ENCODE measurements around the gene ARHGAP8. TPM values are rescaled to one million over a fixed set of nuclear protein-coding genes. Genes with fewer than 3 reads are reported as not detected.

The ARHGAP8 gene
- total and polyA plus RNA-seq, 2 donors (not counting 1 experiment from before 2014, with no cell fraction given): 0.07 to 0.17 TPM

GRCh38 chr22:44846726-44847275, 94.4 kb downstream of the ARHGAP8 start:
- no peaks in the 10 kb centered on the region for H3K36me3 ChIP-seq (ENCODE audit: control insufficient read depth, insufficient read depth, low read length)
- no peaks in the 10 kb centered on the region for H3K79me2 ChIP-seq (ENCODE audit: control insufficient read depth, insufficient read depth, low read length)
- no peak for DNase-seq (ENCODE audit: low read depth in 2 of 2)
- H3K27ac ChIP-seq (ENCODE audit: insufficient read depth, low read length): no peak overlapping the region
- TF ChIP-seq CTCF (conservative IDR thresholded peaks at IDR 0.05 in 1 of 2, IDR thresholded peaks at IDR 0.05 in 1 of 2; ENCODE audit: low read depth in 1 of 2, low read length in 2 of 2): no peak
- TF ChIP-seq EZH2 (IDR thresholded peaks at IDR 0.05; ENCODE audit: low read length, missing control alignments): no peak
- no peak overlapping the region for H3K4me3 ChIP-seq (replicated peaks in 1 of 4; ENCODE audit: control extremely low read depth in 1 of 4, insufficient read depth in 1 of 4, low read depth in 3 of 4, low read length in 4 of 4)
- H4K20me1 ChIP-seq (ENCODE audit: control insufficient read depth, extremely low read depth, insufficient read depth, low read length): no peaks in the 10 kb centered on the region
- H3K9ac ChIP-seq (ENCODE audit: insufficient read depth, low read length): no peak overlapping the region
- no peaks in the 10 kb centered on the region for H3K9me3 ChIP-seq (ENCODE audit: control insufficient read depth, insufficient read depth, low read depth, low read length)
- no peaks in the 10 kb centered on the region for H3K27me3 ChIP-seq (ENCODE audit: control insufficient read depth, insufficient read depth, low read length)
- H3K4me2 ChIP-seq (ENCODE audit: extremely low read depth, insufficient read depth, low read length): no peak overlapping the region
- H3K4me1 ChIP-seq (ENCODE audit: control insufficient read depth, extremely low read depth, insufficient read depth, low read length): no peaks in the 10 kb centered on the region
- no peak overlapping the region for H2AFZ ChIP-seq (ENCODE audit: low read length)

GRCh38 chr22:44847380-44847779, 95.0 kb downstream of the ARHGAP8 start:
- no peaks in the 10 kb centered on the region for H3K4me1 ChIP-seq (ENCODE audit: control insufficient read depth, extremely low read depth, insufficient read depth, low read length)
- H3K9me3 ChIP-seq (ENCODE audit: control insufficient read depth, insufficient read depth, low read depth, low read length): no peaks in the 10 kb centered on the region
- TF ChIP-seq CTCF (conservative IDR thresholded peaks at IDR 0.05 in 1 of 2, IDR thresholded peaks at IDR 0.05 in 1 of 2; ENCODE audit: low read depth in 1 of 2, low read length in 2 of 2) (no peak), EZH2 (IDR thresholded peaks at IDR 0.05; ENCODE audit: low read length, missing control alignments) (no peak)
- no peak for DNase-seq (ENCODE audit: low read depth in 2 of 2)
- H4K20me1 ChIP-seq (ENCODE audit: control insufficient read depth, extremely low read depth, insufficient read depth, low read length): no peaks in the 10 kb centered on the region
- no peaks in the 10 kb centered on the region for H3K79me2 ChIP-seq (ENCODE audit: control insufficient read depth, insufficient read depth, low read length)
- H3K9ac ChIP-seq (ENCODE audit: insufficient read depth, low read length): no peak overlapping the region
- no peak overlapping the region for H3K4me2 ChIP-seq (ENCODE audit: extremely low read depth, insufficient read depth, low read length)
- H3K4me3 ChIP-seq (replicated peaks in 1 of 4; ENCODE audit: control extremely low read depth in 1 of 4, insufficient read depth in 1 of 4, low read depth in 3 of 4, low read length in 4 of 4): no peak overlapping the region
- H3K36me3 ChIP-seq (ENCODE audit: control insufficient read depth, insufficient read depth, low read length): no peaks in the 10 kb centered on the region
- H2AFZ ChIP-seq (ENCODE audit: low read length): no peak overlapping the region
- no peak overlapping the region for H3K27ac ChIP-seq (ENCODE audit: insufficient read depth, low read length)
- no peaks in the 10 kb centered on the region for H3K27me3 ChIP-seq (ENCODE audit: control insufficient read depth, insufficient read depth, low read length)

- no peak for DNase-seq (ENCODE audit: low read depth in 2 of 2)
- Histone ChIP-seq H3K9me3 (ENCODE audit: control insufficient read depth, insufficient read depth, low read depth, low read length) (no peaks in the 10 kb centered on the region), H3K4me2 (ENCODE audit: extremely low read depth, insufficient read depth, low read length) (no peak overlapping the region), H3K79me2 (ENCODE audit: control insufficient read depth, insufficient read depth, low read length) (no peaks in the 10 kb centered on the region), H4K20me1 (ENCODE audit: control insufficient read depth, extremely low read depth, insufficient read depth, low read length) (no peaks in the 10 kb centered on the region), H3K4me1 (ENCODE audit: control insufficient read depth, extremely low read depth, insufficient read depth, low read length) (no peaks in the 10 kb centered on the region), H3K36me3 (ENCODE audit: control insufficient read depth, insufficient read depth, low read length) (no peaks in the 10 kb centered on the region), H3K4me3 (replicated peaks in 1 of 4; ENCODE audit: control extremely low read depth in 1 of 4, insufficient read depth in 1 of 4, low read depth in 3 of 4, low read length in 4 of 4) (no peak overlapping the region), H3K27me3 (ENCODE audit: control insufficient read depth, insufficient read depth, low read length) (no peaks in the 10 kb centered on the region), H3K27ac (ENCODE audit: insufficient read depth, low read length) (no peak overlapping the region), H3K9ac (ENCODE audit: insufficient read depth, low read length) (no peak overlapping the region), H2AFZ (ENCODE audit: low read length) (no peak overlapping the region)
- TF ChIP-seq EZH2 (IDR thresholded peaks at IDR 0.05; ENCODE audit: low read length, missing control alignments) (no peak), CTCF (conservative IDR thresholded peaks at IDR 0.05 in 1 of 2, IDR thresholded peaks at IDR 0.05 in 1 of 2; ENCODE audit: low read depth in 1 of 2, low read length in 2 of 2) (no peak)
Measured at GRCh38 chr22:44847892-44848291, 95.5 kb downstream of the ARHGAP8 start.
